Progenitor cell of endocrine pancreas (in vitro differentiated cells): ENCODE results near the gene NHERF2. TPM values are rescaled to one million over a fixed set of nuclear protein-coding genes. Genes with fewer than 3 reads are reported as not detected.
A peak's percentile ranks its signal among the peaks of the same experiment; 100 is the strongest.

ENCODE experiments used
- DNase-seq: peaks from one replicate; pipeline ENCODE4 v3.0.0; 2021; ENCODE audit warnings: low spot score; ENCODE audit not compliant: unreplicated experiment
- H3K27ac Mint-ChIP-seq: 2 replicates; pipeline ENCODE4 v1.8.0; 2021; ENCODE audit warnings: mild to moderate bottlenecking, moderate library complexity, mixed read lengths
- H3K27me3 Mint-ChIP-seq: 2 replicates; pipeline ENCODE4 v1.8.0; 2021; ENCODE audit warnings: mixed read lengths
- H3K36me3 Mint-ChIP-seq: 2 replicates; pipeline ENCODE4 v1.8.0; 2022; ENCODE audit warnings: mixed read lengths; ENCODE audit not compliant: insufficient read depth
- H3K4me1 Mint-ChIP-seq: 2 replicates; pipeline ENCODE4 v1.8.0; 2021; ENCODE audit warnings: low read depth, mixed read lengths
- H3K4me3 Mint-ChIP-seq: 2 replicates; pipeline ENCODE4 v1.8.0; 2021; ENCODE audit warnings: low read depth, mild to moderate bottlenecking, moderate library complexity, mixed read lengths
- H3K9me3 Mint-ChIP-seq: 2 replicates; pipeline ENCODE4 v1.8.0; 2021; ENCODE audit warnings: low read depth, mixed read lengths
- CTCF ChIP-seq: fragments of 200-600 bp; sonication (generic); IDR thresholded peaks from one replicate; pipeline ENCODE4 v1.5.0; 2021; ENCODE audit warnings: antibody characterized with exemption, mild to moderate bottlenecking; ENCODE audit not compliant: unreplicated experiment
- total RNA-seq: library from RNA; stranded (reverse); gene quantifications from 2 replicates; pipeline ENCODE4 v1.2.1, GENCODE V29; 2021

The NHERF2 gene
- total RNA-seq, 1 donor from 2014 or later: 8.4 TPM

GRCh38 chr16:2053897-2054296 lies 27.2 kb downstream of the NHERF2 start:
- H3K4me1 Mint-ChIP-seq: no peaks in the 10 kb centered on the region
- no peaks in the 10 kb centered on the region for H3K9me3 Mint-ChIP-seq
- TF ChIP-seq CTCF: no peak
- H3K27me3 Mint-ChIP-seq: no peaks in the 10 kb centered on the region
- no peak overlapping the region for H3K4me3 Mint-ChIP-seq
- no peak for DNase-seq
- peaks cover 6% of the 10 kb centered on the region for H3K36me3 Mint-ChIP-seq
- no peak overlapping the region for H3K27ac Mint-ChIP-seq

- no peaks in the 10 kb centered on the region for H3K9me3 Mint-ChIP-seq
- peaks cover 6% of the 10 kb centered on the region for H3K36me3 Mint-ChIP-seq
- no peak for DNase-seq
- no peak overlapping the region for H3K27ac Mint-ChIP-seq
- no peak overlapping the region for H3K4me3 Mint-ChIP-seq
- H3K27me3 Mint-ChIP-seq: no peaks in the 10 kb centered on the region
- TF ChIP-seq CTCF: no peak
- H3K4me1 Mint-ChIP-seq: no peaks in the 10 kb centered on the region
These were observed 28.0 kb downstream of the NHERF2 start for GRCh38 chr16:2054543-2055245.

- H3K9me3 Mint-ChIP-seq: no peaks in the 10 kb centered on the region
- no peaks in the 10 kb centered on the region for H3K27me3 Mint-ChIP-seq
- DNase-seq: no peak
- peaks cover 6% of the 10 kb centered on the region for H3K36me3 Mint-ChIP-seq
- no peaks in the 10 kb centered on the region for H3K4me1 Mint-ChIP-seq
- H3K4me3 Mint-ChIP-seq: no peak overlapping the region
- TF ChIP-seq CTCF: no peak
- H3K27ac Mint-ChIP-seq: no peak overlapping the region
These were observed 29.4 kb downstream of the NHERF2 start for GRCh38 chr16:2056077-2056476.

GRCh38 chr16:2056681-2057407 lies 30.1 kb downstream of the NHERF2 start:
- H3K27me3 Mint-ChIP-seq: no peaks in the 10 kb centered on the region
- H3K27ac Mint-ChIP-seq: no peak overlapping the region

GRCh38 chr16:2057438-2057837 lies 30.7 kb downstream of the NHERF2 start:
- peaks cover 6% of the 10 kb centered on the region for H3K36me3 Mint-ChIP-seq
- no peak for DNase-seq

More at GRCh38 chr16:2056681-2057407, 30.1 kb downstream of the NHERF2 start:
- TF ChIP-seq CTCF: peak; percentile 34
- Mint-ChIP-seq H3K36me3 (peaks cover 6% of the 10 kb centered on the region), H3K9me3 (no peaks in the 10 kb centered on the region), H3K4me1 (no peaks in the 10 kb centered on the region), H3K4me3 (no peak overlapping the region)
- DNase-seq: no peak

More at GRCh38 chr16:2057438-2057837, 30.7 kb downstream of the NHERF2 start:
- Mint-ChIP-seq H3K9me3 (no peaks in the 10 kb centered on the region), H3K27ac (no peak overlapping the region), H3K4me1 (no peaks in the 10 kb centered on the region), H3K27me3 (no peaks in the 10 kb centered on the region), H3K4me3 (no peak overlapping the region)
- TF ChIP-seq CTCF: no peak
